Measurements from ENCODE around the gene CDH26. TPM values are rescaled to one million over a fixed set of nuclear protein-coding genes. Genes with fewer than 3 reads are reported as not detected.

The CDH26 gene
- total RNA-seq, result 6.4 TPM

GRCh38 chr20:59958123-59958522, at the start of gene CDH26:
Gene CDH26, plus strand, starts transcription at chr20:59958423. Its CDS starts 304 bp downstream, at chr20:59958727.

GRCh38 chr20:59933296-59933848, 24.9 kb upstream of the CDH26 start, which contains the start of gene SYCP2:
Gene SYCP2, minus strand, starts transcription at chr20:59933637. Its CDS starts 11,224 bp downstream, at chr20:59922413.

GRCh38 chr20:59940129-59940955, 17.9 kb upstream of the CDH26 start, which contains the start of the genes FAM217B and PPP1R3D:
Gene FAM217B, plus strand, starts transcription at chr20:59940389. Its CDS starts 3,555 bp downstream, at chr20:59943944.
Gene PPP1R3D, minus strand, starts transcription at chr20:59940305. Its CDS starts 374 bp downstream, at chr20:59939931.

Other genes with a start within 250 kb of the CDH26 start
- gene SYCP2, start 24.8 kb upstream of the CDH26 start, total RNA-seq, result 8.4 TPM
- 7.8 TPM for gene PPP1R3D, start 18.1 kb upstream of the CDH26 start, total RNA-seq
- gene FAM217B, start 18.0 kb upstream of the CDH26 start, total RNA-seq, result 15.4 TPM